K562 (cell line): ENCODE measurements around the gene CBLIF. TPM values are rescaled to one million over a fixed set of nuclear protein-coding genes. Genes with fewer than 3 reads are reported as not detected.

ENCODE experiments used
- ATAC-seq: fragments of 200-7000 bp; cut with Tn5 transposase; 3 replicates; pipeline ENCODE4 v1.9.1; 2020; ENCODE audit warnings: moderate library complexity
- BruUV-seq: library from RNA; stranded (reverse); fragments of 400-500 nt; replicated peaks from 2 replicates; lab custom pipeline; 2021; lab: Mats Ljungman, UMichigan
- CTCF ChIA-PET: fragments of 300-600 bp; formaldehyde crosslinking; extraction: SDS; loops from one replicate; lab custom pipeline; 2021; ENCODE audit warnings: low intra/inter-chr PET ratio; lab: Yijun Ruan, JAX
- POLR2A ChIA-PET: fragments of 300-600, 350-650 bp; sonication (Branson Sonifier 250); formaldehyde crosslinking; extraction: SDS; loops from one replicate; lab custom pipeline; 2021; ENCODE audit warnings: antibody characterized with exemption, inconsistent platforms; lab: Yijun Ruan, JAX
- DNase-seq, 4 experiments: peaks; one replicate each; pipeline versions ENCODE4 v3.0.0 to v3.0.0-alpha.2; 2011 to 2018; ENCODE audit warnings: low spot score in 3 of 4, mixed read lengths in 3 of 4; ENCODE audit errors: extremely low read depth in 1 of 4
- FAIRE-seq: peaks from 2 replicates; lab custom pipeline; 2011; peaks lifted over from hg19 to GRCh38; lab: Jason Lieb, UNC
- H2AFZ ChIP-seq: 2 replicates; pipeline ENCODE4 v1.6.0; 2011; ENCODE audit warnings: low read depth, low read length, control low read depth, inconsistent platforms
- H3K27ac ChIP-seq: fragments of 200-600 bp; 3 replicates; pipeline ENCODE4 v1.8.0; 2011; ENCODE audit warnings: low read depth, mild to moderate bottlenecking, control low read depth, inconsistent platforms, low read length, moderate library complexity, mixed read lengths; ENCODE audit errors: extremely low read depth
- H3K27me3 ChIP-seq, 2 experiments: fragments of 300-600 bp in 1 of 2; 2 replicates in 1 of 2; 3 replicates in 1 of 2; pipeline versions ENCODE4 v1.6.0 to v1.8.0; 2011; ENCODE audit warnings: inconsistent platforms in 2 of 2, low read length in 2 of 2, mild to moderate bottlenecking in 1 of 2, mixed read lengths in 1 of 2, moderate library complexity in 1 of 2; ENCODE audit not compliant: control insufficient read depth in 2 of 2, insufficient read depth in 2 of 2
- H3K36me3 ChIP-seq: fragments of 300-600 bp; 3 replicates; pipeline ENCODE4 v1.8.0; 2011; ENCODE audit warnings: mild to moderate bottlenecking, low read length, inconsistent platforms; ENCODE audit not compliant: control insufficient read depth, insufficient read depth
- H3K4me1 ChIP-seq, 2 experiments: fragments of 200-600 bp in 1 of 2; replicated peaks in 1 of 2; 2 replicates in 1 of 2; 3 replicates in 1 of 2; pipeline versions ENCODE4 v1.5.1 to v1.8.0; 2011; ENCODE audit warnings: inconsistent platforms in 2 of 2, low read length in 2 of 2, mild to moderate bottlenecking in 1 of 2, mixed read lengths in 1 of 2, moderate library complexity in 1 of 2; ENCODE audit not compliant: control insufficient read depth in 2 of 2, insufficient read depth in 2 of 2
- H3K4me2 ChIP-seq: 2 replicates; pipeline ENCODE4 v1.6.1; 2011; ENCODE audit warnings: low read length, control low read depth, inconsistent platforms, mixed read lengths; ENCODE audit not compliant: insufficient read depth
- H3K4me3 ChIP-seq: fragments of 200-600 bp; sonication (generic), shearing (Covaris generic); 2 replicates; pipeline ENCODE4 v1.5.1; 2016; ENCODE audit warnings: control low read depth, inconsistent platforms
- H3K79me2 ChIP-seq: fragments of 200-600 bp; 3 replicates; pipeline ENCODE4 v1.8.0; 2011; ENCODE audit warnings: low read length, inconsistent platforms; ENCODE audit not compliant: control insufficient read depth, insufficient read depth
- H3K9ac ChIP-seq, 2 experiments: 2 replicates each; pipeline versions ENCODE4 v1.6.0 to v1.6.1; 2011; ENCODE audit warnings: low read depth in 2 of 2, low read length in 2 of 2, control low read depth in 1 of 2, inconsistent platforms in 1 of 2, mild to moderate bottlenecking in 1 of 2, mixed read lengths in 1 of 2; ENCODE audit not compliant: insufficient read depth in 1 of 2
- H3K9me1 ChIP-seq: one replicate; pipeline ENCODE4 v1.6.0; 2011; ENCODE audit warnings: inconsistent platforms, mild to moderate bottlenecking, low read length, moderate library complexity; ENCODE audit not compliant: control insufficient read depth, insufficient read depth
- H3K9me3 ChIP-seq: replicated peaks from 2 replicates; pipeline ENCODE4 v1.5.1; 2011; ENCODE audit warnings: low read depth, low read length, inconsistent platforms; ENCODE audit not compliant: control insufficient read depth, insufficient read depth
- H4K20me1 ChIP-seq: replicated peaks from 2 replicates; pipeline ENCODE4 v1.6.1; 2011; ENCODE audit warnings: low read length, inconsistent platforms, mixed read lengths; ENCODE audit not compliant: control insufficient read depth, insufficient read depth
- FOSL1 ChIP-seq: fragments of 200-800 bp; sonication (Bioruptor generic); conservative IDR thresholded peaks from 2 replicates; pipeline ENCODE4 v1.6.1; 2016; ENCODE audit warnings: missing genetic modification characterization, missing compliant biosample characterization
- FOXK2 ChIP-seq, 2 experiments: fragments of 450-650 bp; IDR thresholded peaks in 1 of 2; conservative IDR thresholded peaks in 1 of 2; 2 replicates each; pipeline ENCODE4 v1.6.1; 2016; ENCODE audit warnings: low read depth in 2 of 2, mild to moderate bottlenecking in 1 of 2
- PATZ1 ChIP-seq: fragments of 250-450 bp; sonication (Bioruptor Pico); IDR thresholded peaks from 2 replicates; pipeline ENCODE4 v1.5.0; 2020; ENCODE audit warnings: mild to moderate bottlenecking, borderline replicate concordance
- SMARCE1 ChIP-seq: fragments of 450-650 bp; IDR thresholded peaks from 2 replicates; pipeline ENCODE4 v1.7.1; 2016; ENCODE audit warnings: mild to moderate bottlenecking
- TEAD4 ChIP-seq, 2 experiments: sonication (generic) in 1 of 2; formaldehyde crosslinking in 1 of 2; IDR thresholded peaks; 2 replicates each; pipeline versions ENCODE4 v1.6.1 to v1.8.0; 2012 to 2022; ENCODE audit warnings: borderline replicate concordance in 1 of 2, inconsistent platforms in 1 of 2, low read length in 1 of 2, mild to moderate bottlenecking in 1 of 2, missing genetic modification reagents in 1 of 2
- WGBS: fragments of 100-300 bp; shearing (Covaris generic); methylation state at CpG from one replicate; pipeline ENCODE4 v1.1.6; 2016; ENCODE audit warnings: low coverage, mixed read lengths; ENCODE audit not compliant: insufficient coverage; ENCODE audit errors: missing lambda C conversion rate; 5-methylcytosine and 5-hydroxymethylcytosine counted together
- in situ Hi-C: fragments of 300-500 bp; cut with MboI; formaldehyde crosslinking; loops from 4 replicates; pipeline ENCODE4 v1.15.0; 2018; ENCODE audit warnings: inconsistent platforms, mixed read lengths
- intact Hi-C: fragments of 100-400 bp; cut with micrococcal nuclease; formaldehyde crosslinking; loops from 2 replicates; pipeline ENCODE4 v1.14.2; 2022
- polyA plus RNA-seq, 8 experiments: library from polyadenylated mRNA; depleted of rRNA in 4 of 8; stranded (reverse) in 5 of 8; unstranded in 3 of 8; fragments of >200 nt; fragmentation: Nextera tagmentation in 2 of 8; fragmentation: Illumina TruSeq in 1 of 8; extraction: Ambion mirVana in 2 of 8; extraction: Trizol in 1 of 8; gene quantifications; 2 replicates each; pipeline versions ENCODE4 v1.2.1 to v1.2.3, GENCODE V29; 2011 to 2014; ENCODE audit warnings: inconsistent platforms in 1 of 8, missing spikeins in 1 of 8
- total RNA-seq, 7 experiments: library from RNA; depleted of rRNA in 6 of 7; stranded (reverse); fragments of >200 nt in 6 of 7; fragmentation: Illumina TruSeq in 2 of 7; extraction: Trizol in 2 of 7; gene quantifications; 2 replicates each; pipeline versions ENCODE4 v1.2.1 to v1.2.3, GENCODE V29; 2011 to 2021; ENCODE audit warnings: low replicate concordance in 1 of 7

Gene CBLIF
- total and polyA plus RNA-seq, 9 of the 15 experiments (the other 6 are each of a cell fraction or from before 2014, with no cell fraction given), result 0.07 to 0.83 (median 0.54) TPM

- TF ChIP-seq PATZ1 (CRISPR knock-in tag), result no peak
Observed at GRCh38 chr11:59787816-59788215, 57.5 kb downstream of the CBLIF start (continued).

GRCh38 chr11:59787255-59787588 is 58.1 kb downstream of the CBLIF start:
- BruUV-seq, result no TSS peak
- ChIA-PET POLR2A (interaction anchor here (0.5 to 1.4 kb wide), 8 partner anchors 9 to 642 kb away, joined by 3 to 4 read pairs (median 3); no protein-coding TSS in a partner anchor), CTCF (no interaction called here)
- no peak overlapping the region for H3K4me3 ChIP-seq
- peak overlapping the region; percentile 31 for H3K4me2 ChIP-seq
- no peaks in the 10 kb centered on the region for H3K27me3 ChIP-seq
- no peaks in the 10 kb centered on the region for H3K79me2 ChIP-seq
- H2AFZ ChIP-seq, result no peak overlapping the region
- ATAC-seq, result no peak; the same call in 1 of the 3 replicates
- H3K4me1 ChIP-seq, result peaks cover 13 to 17% of the 10 kb centered on the region in 2 experiments
- intact Hi-C loops (no loop called here), in situ Hi-C loops (no loop called here)
- H3K9me1 ChIP-seq, result peaks cover 4% of the 10 kb centered on the region
- peaks cover 7% of the 10 kb centered on the region; the same call in 1 of the 2 replicates for H4K20me1 ChIP-seq
- FAIRE-seq, result no peak
- peak; percentile 56; the same call in 1 of the 2 replicates for TF ChIP-seq FOSL1
- TF ChIP-seq SMARCE1, result 0 out of 2 replicates have a peak, but pooled peaks have one; percentile 27
- TF ChIP-seq FOXK2 (conservative IDR thresholded peaks at IDR 0.05 in 1 of 2, IDR thresholded peaks at IDR 0.05 in 1 of 2; ENCODE audit: low read depth in 2 of 2), result peak in 1 of 2 experiments; percentile 4; a peak in 1 of 4 replicates
- no peak for TF ChIP-seq TEAD4 (IDR thresholded peaks at IDR 0.05; ENCODE audit: low read length)
- TF ChIP-seq TEAD4 (CRISPR knock-in tag; IDR thresholded peaks at IDR 0.05; ENCODE audit: borderline replicate concordance), result no peak
- H3K9me3 ChIP-seq, result no peaks in the 10 kb centered on the region
- 70% methylated on average over 4 of the region's 4 CpGs for WGBS
- peak overlapping the region in 1 of 2 experiments; percentile 24; a peak in 1 of 4 replicates for H3K9ac ChIP-seq
- DNase-seq, result no peak
- peaks cover 71% of the 10 kb centered on the region; the same call in 2 of the 3 replicates for H3K36me3 ChIP-seq
- H3K27ac ChIP-seq, result peak overlapping the region; percentile 61; the same call in 2 of the 3 replicates
